ENCODE results near the gene DPM2. TPM values are rescaled to one million over a fixed set of nuclear protein-coding genes. Genes with fewer than 3 reads are reported as not detected.
A peak's percentile ranks its signal among the peaks of the same experiment; 100 is the strongest.

Gene DPM2
- total RNA-seq, 1 donor from 2014 or later: 9.1 TPM

DNA sequence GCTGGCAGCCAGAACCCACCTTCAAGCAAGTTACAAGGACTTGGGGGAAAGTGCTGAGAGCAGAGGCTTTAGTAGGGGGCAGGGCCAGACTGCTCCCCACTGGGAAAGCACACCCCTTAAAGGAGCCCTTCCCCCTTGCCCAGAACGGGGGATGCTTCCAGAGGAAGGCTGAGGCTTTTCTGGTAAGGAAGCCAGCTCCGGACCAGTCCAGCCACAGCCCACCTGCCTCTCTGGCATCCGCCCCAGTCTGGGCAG, 4.2 kb upstream of the DPM2 start:
- Histone ChIP-seq H3K9ac (peak overlapping the region; percentile 27), H3K4me1 (peaks cover 5% of the 10 kb centered on the region), H3K79me2 (ENCODE audit: low read depth) (peaks cover 6% of the 10 kb centered on the region), H2AFZ (replicated peaks) (no peak overlapping the region), H3K9me3 (ENCODE audit: low read depth) (no peaks in the 10 kb centered on the region), H3F3A (ENCODE audit: low read depth) (peaks cover 31% of the 10 kb centered on the region), H3K36me3 (no peaks in the 10 kb centered on the region), H4K20me1 (ENCODE audit: low read depth) (peaks cover 31% of the 10 kb centered on the region), H3K27me3 (no peaks in the 10 kb centered on the region), H3K4me3 (no peak overlapping the region), H3K4me2 (no peak overlapping the region), H3K27ac (no peak overlapping the region)
- Mint-ChIP-seq H3K36me3 (peaks cover 16% of the 10 kb centered on the region), H3K4me3 (no peak overlapping the region), H3K4me1 (peaks cover 24% of the 10 kb centered on the region), H3K27ac (no peak overlapping the region), H3K27me3 (ENCODE audit: insufficient read depth, low read depth) (peaks cover 13% of the 10 kb centered on the region), H3K9me3 (no peaks in the 10 kb centered on the region)
- TF ChIP-seq EZH2phosphoT487 (IDR thresholded peaks at IDR 0.05) (no peak), CTCF (IDR thresholded peaks at IDR 0.05) (no peak), EZH2 (IDR thresholded peaks at IDR 0.05) (no peak)
- no peak for DNase-seq (ENCODE audit: low spot score)

GRCh38 chr9:127941062-127941960, 3.7 kb upstream of the DPM2 start:
- no peak overlapping the region for H3K9ac ChIP-seq
- H3K36me3 ChIP-seq: no peaks in the 10 kb centered on the region
- no peak overlapping the region for H3K4me3 Mint-ChIP-seq
- no peak overlapping the region for H3K4me3 ChIP-seq
- peaks cover 31% of the 10 kb centered on the region for H4K20me1 ChIP-seq (ENCODE audit: low read depth)
- no peak overlapping the region for H3K4me2 ChIP-seq
- DNase-seq (ENCODE audit: low spot score): no peak
- no peak overlapping the region for H3K27ac ChIP-seq
- peaks cover 13% of the 10 kb centered on the region for H3K27me3 Mint-ChIP-seq (ENCODE audit: insufficient read depth, low read depth)
- no peak overlapping the region for H2AFZ ChIP-seq (replicated peaks)
- H3K36me3 Mint-ChIP-seq: peaks cover 16% of the 10 kb centered on the region
- no peaks in the 10 kb centered on the region for H3K27me3 ChIP-seq
- peaks cover 12% of the 10 kb centered on the region for H3K79me2 ChIP-seq (ENCODE audit: low read depth)
- peaks cover 31% of the 10 kb centered on the region for H3F3A ChIP-seq (ENCODE audit: low read depth)
- TF ChIP-seq EZH2phosphoT487 (IDR thresholded peaks at IDR 0.05) (no peak), EZH2 (IDR thresholded peaks at IDR 0.05) (no peak), CTCF (IDR thresholded peaks at IDR 0.05) (no peak)
- H3K4me1 Mint-ChIP-seq: peaks cover 30% of the 10 kb centered on the region
- no peaks in the 10 kb centered on the region for H3K9me3 Mint-ChIP-seq
- H3K9me3 ChIP-seq (ENCODE audit: low read depth): no peaks in the 10 kb centered on the region
- H3K4me1 ChIP-seq: peaks cover 11% of the 10 kb centered on the region
- no peak overlapping the region for H3K27ac Mint-ChIP-seq

DNA sequence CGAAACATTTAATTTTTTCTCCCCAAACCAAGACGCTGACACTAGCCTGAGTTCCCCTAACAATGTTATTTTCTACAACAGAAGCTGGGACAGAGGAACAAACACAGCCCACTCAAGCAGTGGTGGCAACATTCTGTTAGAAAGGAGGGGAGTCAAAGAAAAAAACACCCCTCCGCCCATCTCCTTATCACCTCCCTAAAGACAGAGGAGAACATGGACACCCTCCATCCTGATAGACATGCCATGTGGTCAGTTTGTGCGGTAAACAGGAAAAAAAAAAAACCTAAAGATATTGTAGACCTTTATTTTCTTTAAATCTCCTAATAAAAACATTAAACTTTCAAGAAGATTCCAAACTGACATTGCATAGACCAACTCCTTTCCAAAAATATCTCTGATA, 2.9 kb upstream of the DPM2 start:
- Histone ChIP-seq H3K9me3 (ENCODE audit: low read depth) (no peaks in the 10 kb centered on the region), H3K27ac (no peak overlapping the region), H3K4me1 (peaks cover 11% of the 10 kb centered on the region), H3K4me3 (no peak overlapping the region), H3K79me2 (ENCODE audit: low read depth) (peaks cover 16% of the 10 kb centered on the region), H3K36me3 (no peaks in the 10 kb centered on the region), H4K20me1 (ENCODE audit: low read depth) (peaks cover 32% of the 10 kb centered on the region), H2AFZ (replicated peaks) (no peak overlapping the region), H3F3A (ENCODE audit: low read depth) (peaks cover 31% of the 10 kb centered on the region), H3K4me2 (no peak overlapping the region), H3K27me3 (no peaks in the 10 kb centered on the region), H3K9ac (no peak overlapping the region)
- TF ChIP-seq EZH2phosphoT487 (IDR thresholded peaks at IDR 0.05): no peak
- no peak for TF ChIP-seq CTCF (IDR thresholded peaks at IDR 0.05)
- no peak for TF ChIP-seq EZH2 (IDR thresholded peaks at IDR 0.05)
- Mint-ChIP-seq H3K9me3 (no peaks in the 10 kb centered on the region), H3K4me3 (no peak overlapping the region), H3K27ac (no peak overlapping the region), H3K4me1 (peaks cover 37% of the 10 kb centered on the region), H3K36me3 (peaks cover 19% of the 10 kb centered on the region), H3K27me3 (ENCODE audit: insufficient read depth, low read depth) (peaks cover 10% of the 10 kb centered on the region)
- no peak for DNase-seq (ENCODE audit: low spot score)
